Stimulated activated naive CD8-positive, alpha-beta T cell treated with anti-CD3 and anti-CD28 coated beads, Interleukin-15, amount 100 ng/mL, for 72 hours (primary cell): Measurements from ENCODE around the gene MYOZ2.
"Not testable (repeated sequence)": the region's sequence is repeated elsewhere in the genome, so short reads cannot be mapped to it uniquely, and the experiment has no call there.

Experiments
- ATAC-seq: fragments of 150-1000 bp; cut with Tn5 transposase; 2 replicates; pipeline ENCODE4 v1.10.0; 2021; ENCODE audit warnings: mild to moderate bottlenecking, moderate library complexity
- DNase-seq, 2 donors: peaks; one replicate each; pipeline ENCODE4 v3.0.0; 2021 to 2022
- H3K27ac Mint-ChIP-seq, 2 donors: one replicate each; pipeline ENCODE4 v1.8.0; 2022; ENCODE audit warnings: mild to moderate bottlenecking in 2 of 2, mixed read lengths in 2 of 2, moderate library complexity in 2 of 2
- H3K27me3 Mint-ChIP-seq: one replicate; pipeline ENCODE4 v1.8.0; 2022; ENCODE audit warnings: mixed read lengths
- H3K4me1 Mint-ChIP-seq: one replicate; pipeline ENCODE4 v1.8.0; 2022; ENCODE audit warnings: mild to moderate bottlenecking, mixed read lengths
- H3K4me3 Mint-ChIP-seq, 2 donors: one replicate each; pipeline ENCODE4 v1.8.0; 2022; ENCODE audit warnings: mild to moderate bottlenecking in 2 of 2, mixed read lengths in 2 of 2, moderate library complexity in 1 of 2
- H3K9me3 Mint-ChIP-seq, 2 donors: one replicate each; pipeline ENCODE4 v1.8.0; 2022; ENCODE audit warnings: mixed read lengths in 2 of 2

MYOZ2 gene

GRCh38 chr4:119143341-119143740 lies 7.7 kb downstream of the MYOZ2 start:
- not testable (repeated sequence) for H3K27me3 Mint-ChIP-seq, H3K27ac Mint-ChIP-seq, DNase-seq, H3K4me3 Mint-ChIP-seq, H3K9me3 Mint-ChIP-seq, ATAC-seq
- H3K4me1 Mint-ChIP-seq = peaks cover 12% of the 10 kb centered on the region

DNA sequence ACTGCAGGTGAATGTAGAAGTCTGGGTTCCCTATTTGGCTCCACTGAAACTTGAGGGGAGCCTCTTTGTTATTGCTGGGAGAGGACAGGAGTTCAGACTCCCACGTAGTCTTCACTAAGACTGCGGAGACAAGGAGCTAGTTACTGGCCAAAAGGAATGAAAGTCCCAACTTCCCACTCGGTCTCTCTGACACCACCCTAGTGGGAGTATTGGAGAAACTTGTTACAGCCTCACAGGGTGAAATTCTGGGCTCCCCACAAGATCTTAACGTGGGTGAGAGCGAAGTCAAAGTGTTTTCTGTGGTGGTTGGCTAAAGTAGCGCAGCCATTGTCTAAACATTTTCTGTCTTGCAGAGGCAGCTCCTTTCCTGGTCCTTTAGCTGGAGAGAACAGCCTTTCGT lies 13.5 kb downstream of the MYOZ2 start:
- ATAC-seq = no peak
- H3K27me3 Mint-ChIP-seq = no peaks in the 10 kb centered on the region
- no peak for DNase-seq
- no peak overlapping the region for H3K4me3 Mint-ChIP-seq
- H3K27ac Mint-ChIP-seq = no peak overlapping the region
- H3K9me3 Mint-ChIP-seq = no peaks in the 10 kb centered on the region
- no peaks in the 10 kb centered on the region for H3K4me1 Mint-ChIP-seq

- Mint-ChIP-seq H3K27me3 (peaks cover 14% of the 10 kb centered on the region), H3K27ac (no peak overlapping the region), H3K4me1 (no peaks in the 10 kb centered on the region), H3K4me3 (no peak overlapping the region), H3K9me3 (no peaks in the 10 kb centered on the region)
- DNase-seq (no peak), ATAC-seq (no peak)
Measured at GRCh38 chr4:119151161-119151560, 15.5 kb downstream of the MYOZ2 start.

DNA sequence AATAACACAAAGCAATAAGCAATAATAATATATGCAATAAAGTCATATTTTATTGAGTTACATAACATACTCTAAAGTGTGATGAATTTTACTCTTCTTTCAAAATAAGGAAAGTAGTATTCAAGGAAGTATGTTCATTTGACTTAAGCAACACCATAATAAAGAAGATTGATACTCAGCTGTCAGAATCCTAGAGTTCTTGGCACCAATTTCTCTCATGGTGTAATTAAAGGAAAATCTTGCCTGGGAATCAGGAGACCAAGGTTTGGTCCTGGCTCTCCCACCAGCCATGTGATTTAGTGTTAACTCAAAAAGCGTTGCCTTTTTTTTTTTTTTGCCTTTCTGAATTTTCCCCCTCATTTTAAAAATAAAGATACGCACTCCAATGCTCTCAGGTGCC lies 17.1 kb downstream of the MYOZ2 start:
- Mint-ChIP-seq H3K27ac (no peak overlapping the region), H3K27me3 (peaks cover 14% of the 10 kb centered on the region), H3K4me3 (no peak overlapping the region), H3K4me1 (no peaks in the 10 kb centered on the region), H3K9me3 (no peaks in the 10 kb centered on the region)
- no peak for DNase-seq
- ATAC-seq = no peak

DNA sequence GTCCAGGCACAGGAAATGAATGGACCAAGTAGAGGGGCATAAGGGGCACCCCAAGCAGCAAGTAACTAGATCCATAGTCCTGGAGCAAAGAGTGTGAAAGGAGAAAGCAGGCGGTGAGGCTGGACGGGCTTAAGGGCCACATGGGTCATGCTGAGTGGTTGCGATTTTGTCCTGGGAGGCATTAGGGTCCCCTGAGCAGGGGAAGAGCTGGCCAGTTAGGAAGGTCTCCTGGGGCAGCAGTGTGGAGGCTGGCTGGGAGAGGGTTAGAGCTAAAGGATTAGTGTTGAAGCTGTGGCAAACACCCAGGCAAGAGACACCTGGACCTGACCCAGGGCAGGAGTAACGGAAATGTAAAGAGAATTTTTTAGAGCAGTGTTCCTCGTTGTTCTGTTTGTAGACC lies 26.5 kb downstream of the MYOZ2 start:
- Mint-ChIP-seq H3K4me1 (no peaks in the 10 kb centered on the region), H3K27ac (no peak overlapping the region), H3K4me3 (no peak overlapping the region)

DNA sequence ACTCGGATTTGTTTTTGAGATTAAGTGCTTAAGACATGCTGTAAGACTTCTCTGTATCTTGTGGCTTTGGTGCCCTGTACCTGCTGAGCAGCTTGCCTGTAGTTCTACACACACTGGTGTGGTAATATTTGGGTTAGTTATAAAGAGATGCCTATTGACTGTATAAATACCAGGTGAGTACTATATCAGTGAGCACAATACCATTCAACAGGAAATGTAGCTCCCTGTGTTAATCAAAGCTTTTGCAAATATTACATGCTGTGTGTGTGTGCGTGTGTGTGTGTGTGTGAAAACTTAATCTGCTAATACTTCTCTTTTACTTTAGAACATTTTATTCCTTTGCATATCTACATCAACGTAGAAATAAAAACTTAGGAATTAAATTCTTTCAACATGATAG lies 30.1 kb downstream of the MYOZ2 start:
- Mint-ChIP-seq H3K4me1 (no peaks in the 10 kb centered on the region), H3K27ac (no peak overlapping the region), H3K4me3 (no peak overlapping the region), H3K9me3 (no peaks in the 10 kb centered on the region), H3K27me3 (no peaks in the 10 kb centered on the region)
- ATAC-seq (no peak), DNase-seq (no peak)

More for the DNA sequence above, 26.5 kb downstream of the MYOZ2 start:
- H3K27me3 Mint-ChIP-seq = no peaks in the 10 kb centered on the region
- no peak for ATAC-seq
- no peaks in the 10 kb centered on the region for H3K9me3 Mint-ChIP-seq
- DNase-seq = no peak

- Mint-ChIP-seq H3K4me3 (no peak overlapping the region), H3K27ac (no peak overlapping the region), H3K9me3 (no peaks in the 10 kb centered on the region)
Measured at GRCh38 chr4:119170195-119170594, 34.6 kb downstream of the MYOZ2 start.

GRCh38 chr4:119172223-119172622 lies 36.6 kb downstream of the MYOZ2 start:
- no peaks in the 10 kb centered on the region for H3K4me1 Mint-ChIP-seq
- H3K9me3 Mint-ChIP-seq = no peaks in the 10 kb centered on the region
- H3K27ac Mint-ChIP-seq = peak overlapping the region in 1 of 2 donors; percentile 38
- no peak for DNase-seq
- ATAC-seq = no peak
- H3K27me3 Mint-ChIP-seq = peaks cover 5% of the 10 kb centered on the region
- no peak overlapping the region for H3K4me3 Mint-ChIP-seq

More at GRCh38 chr4:119170195-119170594, 34.6 kb downstream of the MYOZ2 start:
- Mint-ChIP-seq H3K4me1 (no peaks in the 10 kb centered on the region), H3K27me3 (no peaks in the 10 kb centered on the region)
- DNase-seq (no peak), ATAC-seq (no peak)

- not testable (repeated sequence) for DNase-seq, ATAC-seq, H3K4me3 Mint-ChIP-seq, H3K9me3 Mint-ChIP-seq, H3K4me1 Mint-ChIP-seq
- H3K27ac Mint-ChIP-seq = peak overlapping the region in 1 of 2 donors; percentile 71
- peaks cover 18% of the 10 kb centered on the region for H3K27me3 Mint-ChIP-seq
Measured at GRCh38 chr4:119173729-119174361, 38.2 kb downstream of the MYOZ2 start.

GRCh38 chr4:119179011-119179410 lies 43.4 kb downstream of the MYOZ2 start:
- DNase-seq = no peak
- H3K27me3 Mint-ChIP-seq = peaks cover 18% of the 10 kb centered on the region
- no peak for ATAC-seq
- H3K4me1 Mint-ChIP-seq = no peaks in the 10 kb centered on the region
- no peak overlapping the region for H3K4me3 Mint-ChIP-seq
- H3K27ac Mint-ChIP-seq = no peak overlapping the region
- no peaks in the 10 kb centered on the region for H3K9me3 Mint-ChIP-seq

DNA sequence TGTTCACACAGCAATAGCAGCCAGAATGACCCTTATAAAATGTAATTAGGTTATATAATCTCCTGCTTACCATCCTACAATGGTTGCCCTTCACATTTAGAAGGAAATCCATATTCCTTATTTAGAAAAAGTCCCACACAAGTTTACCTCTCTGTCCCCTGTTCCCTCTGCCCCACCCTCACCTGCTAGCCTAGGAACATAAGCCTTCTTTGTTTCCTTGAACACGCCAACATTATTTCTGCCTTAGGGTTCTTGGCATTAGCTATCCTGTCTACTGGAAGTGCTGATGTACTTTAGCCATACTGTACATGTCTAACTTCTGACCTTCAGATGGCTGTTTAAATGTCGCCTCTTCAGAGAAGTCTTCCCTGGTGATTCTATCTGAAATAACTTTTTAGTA lies 48.5 kb downstream of the MYOZ2 start:
- no peaks in the 10 kb centered on the region for H3K27me3 Mint-ChIP-seq
- no peak overlapping the region for H3K4me3 Mint-ChIP-seq
- ATAC-seq = no peak
- no peaks in the 10 kb centered on the region for H3K4me1 Mint-ChIP-seq
- no peaks in the 10 kb centered on the region for H3K9me3 Mint-ChIP-seq
- no peak for DNase-seq
- H3K27ac Mint-ChIP-seq = no peak overlapping the region

DNA sequence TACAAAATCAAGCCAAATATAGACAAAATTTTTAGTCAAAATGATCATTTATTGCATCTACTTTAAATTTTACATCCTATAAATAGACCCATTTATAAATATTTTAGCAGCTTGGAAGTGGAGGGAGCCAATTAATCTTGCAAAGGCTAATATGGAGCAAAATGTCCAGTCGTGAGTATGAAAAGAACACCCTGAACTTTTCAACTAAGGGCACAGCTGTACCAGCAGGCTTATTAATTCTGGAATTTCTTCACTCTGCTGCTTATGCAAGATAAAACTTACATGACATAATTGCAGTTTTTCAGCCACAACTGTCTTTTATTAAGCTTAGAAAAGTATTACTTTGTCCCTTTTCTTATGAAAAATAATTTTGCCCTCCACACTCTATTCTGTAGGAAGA lies 54.0 kb downstream of the MYOZ2 start:
- no peaks in the 10 kb centered on the region for H3K27me3 Mint-ChIP-seq
- ATAC-seq (no peak), DNase-seq (no peak)
- H3K4me3 Mint-ChIP-seq = no peak overlapping the region
- no peaks in the 10 kb centered on the region for H3K9me3 Mint-ChIP-seq
- no peaks in the 10 kb centered on the region for H3K4me1 Mint-ChIP-seq
- no peak overlapping the region for H3K27ac Mint-ChIP-seq

DNA sequence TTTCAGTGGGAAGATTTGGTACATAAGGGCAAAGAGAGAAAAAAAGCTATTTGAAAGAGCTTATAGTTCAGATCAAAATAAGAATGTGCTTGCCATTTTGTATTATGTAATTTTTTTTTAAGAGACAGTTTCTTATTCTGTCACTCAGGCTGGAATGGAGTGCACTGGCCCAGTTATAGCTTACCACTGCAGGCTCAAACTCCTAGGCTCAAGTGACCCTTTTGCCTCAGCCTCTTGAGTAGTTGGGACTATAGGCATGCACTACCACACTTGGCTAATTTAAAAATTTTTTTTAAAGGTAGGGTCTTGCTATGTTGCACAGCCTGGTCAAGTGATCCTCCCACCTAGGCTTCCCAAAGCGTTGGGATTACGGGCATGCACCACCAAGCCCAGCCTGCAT lies 54.7 kb downstream of the MYOZ2 start:
- ATAC-seq = no peak
- no peaks in the 10 kb centered on the region for H3K4me1 Mint-ChIP-seq
- H3K27me3 Mint-ChIP-seq = no peaks in the 10 kb centered on the region
- H3K27ac Mint-ChIP-seq = no peak overlapping the region
- no peak overlapping the region for H3K4me3 Mint-ChIP-seq
- DNase-seq = no peak
- H3K9me3 Mint-ChIP-seq = no peaks in the 10 kb centered on the region

DNA sequence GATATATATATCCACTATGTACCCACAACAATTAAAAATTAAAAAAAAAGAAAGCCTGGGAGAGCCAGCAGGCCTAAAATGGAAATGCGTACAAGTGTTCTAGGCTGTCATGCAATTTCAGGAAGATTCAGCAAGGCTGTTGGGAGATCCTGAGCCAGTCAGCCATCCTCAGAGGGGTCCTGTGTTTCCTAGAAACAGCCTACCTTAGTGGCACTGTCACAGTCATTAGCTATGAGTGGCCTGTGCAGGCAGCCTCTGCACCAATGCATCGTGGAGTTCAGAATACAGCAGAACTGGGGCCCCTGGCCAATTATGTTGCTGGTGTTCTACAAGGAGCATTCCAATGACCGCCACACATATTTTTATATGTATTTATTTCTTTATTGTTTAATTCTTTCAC lies 55.9 kb downstream of the MYOZ2 start:
- Mint-ChIP-seq H3K27me3 (no peaks in the 10 kb centered on the region), H3K4me3 (no peak overlapping the region), H3K4me1 (no peaks in the 10 kb centered on the region), H3K9me3 (no peaks in the 10 kb centered on the region), H3K27ac (no peak overlapping the region)
- ATAC-seq (no peak), DNase-seq (no peak)

DNA sequence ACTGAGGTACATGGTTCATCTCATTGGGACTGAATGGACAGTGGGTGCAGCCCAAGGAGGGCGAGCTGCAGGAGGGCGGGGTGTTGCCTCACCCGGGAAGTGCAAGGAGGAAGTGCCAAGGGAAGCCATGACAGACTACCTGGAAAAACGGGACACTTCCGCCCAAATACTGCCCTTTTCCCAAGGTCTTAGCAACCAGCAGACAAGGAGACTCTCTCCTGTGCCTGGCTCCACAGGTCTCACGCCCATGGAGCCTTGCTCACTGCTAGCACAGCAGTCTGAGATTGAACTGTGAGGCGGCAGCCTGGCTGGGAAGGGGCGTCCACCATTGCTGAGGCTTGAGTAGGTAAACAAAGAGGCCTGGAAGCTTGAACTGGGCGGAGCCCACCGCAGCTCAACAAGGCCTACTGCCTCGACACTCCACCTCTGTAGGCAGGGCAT lies 62.2 kb downstream of the MYOZ2 start:
- peaks cover 9 to 12% of the 10 kb centered on the region in 2 donors for H3K9me3 Mint-ChIP-seq
- H3K27me3 Mint-ChIP-seq = peaks cover 15% of the 10 kb centered on the region
- no peak overlapping the region for H3K4me3 Mint-ChIP-seq
- DNase-seq = no peak
- no peaks in the 10 kb centered on the region for H3K4me1 Mint-ChIP-seq
- no peak overlapping the region for H3K27ac Mint-ChIP-seq
- ATAC-seq = no peak

- DNase-seq (no peak), ATAC-seq (no peak)
- peaks cover 21% of the 10 kb centered on the region for H3K4me1 Mint-ChIP-seq
- peaks cover 12% of the 10 kb centered on the region for H3K27me3 Mint-ChIP-seq
- H3K27ac Mint-ChIP-seq = no peak overlapping the region
- no peak overlapping the region for H3K4me3 Mint-ChIP-seq
- H3K9me3 Mint-ChIP-seq = peaks cover 6 to 7% of the 10 kb centered on the region in 2 donors
Measured at GRCh38 chr4:119204916-119205315, 69.3 kb downstream of the MYOZ2 start.

DNA sequence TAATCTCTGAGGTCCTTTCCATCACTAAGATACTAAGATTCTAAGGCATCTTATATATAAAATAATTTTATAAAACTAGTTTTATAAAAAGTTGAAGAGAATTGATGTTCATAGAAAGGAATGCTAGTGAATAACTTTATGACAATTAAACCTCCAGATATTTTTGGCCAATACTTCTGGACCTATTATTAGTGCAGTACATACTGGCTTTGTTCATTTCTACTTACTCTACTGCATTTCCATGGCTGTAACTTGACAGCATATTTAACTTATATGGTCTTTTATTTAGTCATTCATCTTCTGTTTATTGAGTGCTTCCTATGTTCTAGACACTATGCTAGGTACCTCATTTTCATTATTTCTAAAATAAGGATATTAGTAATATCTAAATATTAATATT lies 70.1 kb downstream of the MYOZ2 start:
- Mint-ChIP-seq H3K9me3 (peaks cover 0 to 6% of the 10 kb centered on the region in 2 donors), H3K4me3 (no peak overlapping the region), H3K27me3 (peaks cover 5% of the 10 kb centered on the region), H3K4me1 (peaks cover 26% of the 10 kb centered on the region), H3K27ac (no peak overlapping the region)
- DNase-seq = no peak
- ATAC-seq = no peak
